NCI-H524 (cell line): ENCODE data around the gene RIMBP2.
A peak's percentile ranks its signal among the peaks of the same experiment; 100 is the strongest.

Source experiments
- DNase-seq, 2 experiments: peaks; one replicate each; lab custom pipeline; 2025; lab: John Stamatoyannopoulos, UW

Gene RIMBP2

GRCh38 chr12:130484221-130484620 lies 231.9 kb downstream of the RIMBP2 start:
- DNase-seq: peak; percentile 71 to 87

- no peak for DNase-seq
Measured at GRCh38 chr12:130483616-130484180, 232.4 kb downstream of the RIMBP2 start.

GRCh38 chr12:130482448-130482847 lies 233.7 kb downstream of the RIMBP2 start:
- DNase-seq: no peak

DNA sequence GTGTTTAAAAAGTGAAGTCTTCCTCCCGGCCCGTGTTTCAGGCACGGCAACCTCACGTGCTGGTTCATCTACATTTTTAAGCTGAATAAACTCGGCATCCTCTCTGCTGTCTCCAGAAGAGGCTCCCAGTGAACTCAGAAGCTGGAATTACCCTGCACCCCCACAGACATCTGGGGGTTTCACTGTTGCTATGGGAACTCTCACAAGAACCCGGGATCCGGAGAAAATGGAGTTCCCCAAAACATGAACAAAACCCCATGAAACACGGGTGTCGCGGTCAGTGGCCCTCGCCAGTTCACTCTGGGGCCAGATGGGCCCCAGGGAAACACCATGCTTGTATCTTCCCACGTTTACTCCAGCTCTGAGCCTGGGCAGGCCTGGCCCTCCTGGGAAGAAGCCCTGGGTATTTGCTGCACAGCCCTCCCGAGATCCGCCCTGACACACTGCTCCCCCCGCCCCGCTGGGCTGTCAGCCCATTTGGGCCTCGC lies 234.7 kb downstream of the RIMBP2 start:
- DNase-seq: no peak

DNA sequence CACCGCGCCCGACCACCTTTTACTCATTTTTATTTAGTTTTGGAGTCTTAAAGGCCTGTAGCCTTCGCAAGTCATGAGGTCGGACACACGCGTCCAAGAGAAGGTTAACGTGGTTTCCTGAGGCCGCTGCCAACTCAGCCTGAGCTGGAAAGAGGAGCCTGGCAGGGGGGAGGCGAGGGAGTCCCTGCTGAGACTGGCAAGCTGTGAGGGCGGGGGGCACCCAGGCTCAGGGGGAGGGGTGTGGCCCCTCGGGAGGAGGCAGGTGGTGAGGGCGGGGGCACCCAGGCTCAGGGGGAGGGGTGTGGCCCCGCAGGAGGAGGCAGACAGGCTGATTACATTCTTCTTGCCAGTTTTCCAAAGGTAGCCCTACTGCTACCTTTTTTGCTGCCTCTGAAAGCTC lies 235.2 kb downstream of the RIMBP2 start:
- DNase-seq: peak; percentile 20 to 68

- no peak for DNase-seq
Measured at GRCh38 chr12:130480231-130480630, 235.9 kb downstream of the RIMBP2 start.

DNA sequence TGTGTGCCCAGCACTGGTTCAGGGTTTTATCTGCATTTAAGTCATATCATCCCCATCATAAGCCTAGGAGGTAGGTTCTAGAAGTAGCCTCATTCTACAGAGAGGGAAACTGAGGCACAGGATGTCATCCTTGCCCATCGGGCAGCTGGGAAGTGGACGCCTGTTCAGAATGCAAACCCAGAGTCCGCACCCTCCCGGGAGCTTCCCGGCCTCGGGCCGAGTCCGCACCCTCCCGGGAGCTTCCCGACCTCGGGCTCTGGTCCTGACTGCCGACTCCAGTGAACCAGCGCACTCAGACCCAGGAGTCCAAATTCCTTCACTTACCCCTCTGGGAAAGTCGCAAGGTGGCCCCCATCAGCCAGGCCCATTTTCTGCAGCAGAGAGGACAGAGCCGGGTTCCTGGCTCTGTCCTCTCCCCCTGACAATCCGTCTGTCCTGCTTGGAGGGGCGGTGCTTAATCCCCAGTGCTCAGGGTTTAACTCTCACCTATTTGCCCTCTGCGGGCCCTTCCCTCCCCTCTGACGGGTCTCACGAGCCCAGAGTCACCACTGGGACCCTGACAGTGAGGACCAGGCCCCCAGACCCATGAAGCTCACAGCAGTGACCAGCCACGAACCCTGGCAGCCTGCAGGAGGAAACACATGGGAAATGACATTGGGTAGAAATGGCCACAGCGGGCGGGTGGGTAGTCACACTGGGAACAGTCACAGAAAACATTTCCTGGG lies 236.5 kb downstream of the RIMBP2 start:
- DNase-seq: no peak

GRCh38 chr12:130478786-130479185 lies 237.3 kb downstream of the RIMBP2 start:
- DNase-seq: no peak

DNA sequence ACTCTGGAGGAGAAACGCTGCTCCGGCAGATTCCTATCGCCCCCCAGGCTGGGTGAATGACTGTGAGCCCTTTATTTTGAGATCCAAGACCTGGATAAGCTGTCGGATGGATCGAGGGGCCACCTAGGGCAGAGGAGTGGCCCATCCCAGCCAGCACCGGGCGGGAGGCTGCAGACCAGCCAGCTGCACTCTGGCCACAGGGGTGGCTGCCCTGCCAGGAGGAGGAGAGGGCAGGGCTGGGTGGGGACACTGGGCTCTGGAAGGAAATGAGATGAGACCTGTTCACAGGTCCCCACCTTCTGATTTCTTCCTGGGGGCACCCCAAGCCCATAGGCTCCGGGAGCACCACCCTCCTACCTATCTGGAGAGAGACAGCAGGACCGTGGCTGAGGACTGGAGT lies 238.4 kb downstream of the RIMBP2 start:
- DNase-seq: no peak

DNA sequence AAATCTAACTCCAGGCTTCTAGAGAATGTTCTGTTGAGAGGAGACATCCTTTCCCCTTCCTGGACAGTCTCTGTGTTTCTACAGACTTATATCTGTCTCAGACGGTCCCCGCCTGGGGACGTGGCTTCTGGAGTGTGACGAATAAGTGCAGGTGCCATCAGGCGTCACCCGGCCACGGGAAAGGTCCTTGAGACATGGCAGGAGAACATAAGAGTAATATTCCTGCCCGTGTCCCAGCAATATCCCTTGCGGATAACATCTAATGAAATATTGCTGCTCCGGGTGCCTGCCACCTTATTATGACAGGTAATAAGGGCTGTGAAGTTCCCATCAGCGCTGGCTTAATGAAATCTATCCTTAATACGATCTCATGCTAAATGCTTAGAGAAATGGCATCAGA lies 238.8 kb downstream of the RIMBP2 start:
- DNase-seq: no peak

- DNase-seq: no peak
Measured at GRCh38 chr12:130476451-130477135, 239.5 kb downstream of the RIMBP2 start.

- no peak for DNase-seq
Measured at GRCh38 chr12:130474599-130475269, 241.4 kb downstream of the RIMBP2 start.

DNA sequence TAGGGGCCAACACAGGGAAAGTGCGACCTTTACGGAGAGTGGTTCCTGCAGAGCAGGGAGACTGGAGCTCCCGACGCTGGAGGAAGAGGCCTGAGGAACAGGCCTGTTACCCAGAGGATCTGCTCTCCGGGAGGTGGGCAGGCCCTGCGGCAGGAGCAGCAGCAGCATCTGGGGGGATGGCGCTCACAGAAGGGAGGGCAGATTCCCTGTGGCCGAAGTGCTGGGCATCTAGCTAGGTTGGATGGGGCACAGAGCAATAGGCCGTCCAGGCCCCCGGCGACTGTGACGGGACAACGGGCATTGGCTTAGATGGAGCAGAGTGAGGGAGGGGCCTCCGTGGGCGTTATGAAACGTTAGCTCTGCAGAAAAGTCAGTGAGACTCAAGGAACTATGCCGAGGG lies 242.8 kb downstream of the RIMBP2 start:
- no peak for DNase-seq

DNA sequence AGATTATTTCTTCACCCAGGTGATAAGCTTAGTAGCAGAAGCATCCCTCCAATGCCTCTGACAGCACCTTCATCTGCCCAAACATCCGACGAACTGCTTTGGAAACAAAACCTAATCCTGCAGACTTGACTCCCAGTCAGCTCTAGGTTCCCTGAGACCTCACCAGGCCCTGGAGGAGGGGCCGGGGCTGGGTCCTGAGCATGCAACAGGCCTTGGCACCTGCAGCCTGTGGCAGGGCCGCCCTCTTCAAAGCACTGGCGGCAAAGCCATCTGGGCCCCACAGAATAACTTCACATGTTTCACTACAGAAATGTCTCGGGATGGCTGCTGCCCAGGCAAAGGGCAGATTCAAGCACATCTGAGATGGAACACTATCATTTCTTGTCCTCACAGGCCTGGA lies 245.1 kb downstream of the RIMBP2 start:
- no peak for DNase-seq

GRCh38 chr12:130469552-130469951 lies 246.5 kb downstream of the RIMBP2 start:
- DNase-seq: no peak

GRCh38 chr12:130468700-130469245 lies 247.3 kb downstream of the RIMBP2 start:
- no peak for DNase-seq

GRCh38 chr12:130468186-130468585 lies 247.9 kb downstream of the RIMBP2 start:
- DNase-seq: no peak

DNA sequence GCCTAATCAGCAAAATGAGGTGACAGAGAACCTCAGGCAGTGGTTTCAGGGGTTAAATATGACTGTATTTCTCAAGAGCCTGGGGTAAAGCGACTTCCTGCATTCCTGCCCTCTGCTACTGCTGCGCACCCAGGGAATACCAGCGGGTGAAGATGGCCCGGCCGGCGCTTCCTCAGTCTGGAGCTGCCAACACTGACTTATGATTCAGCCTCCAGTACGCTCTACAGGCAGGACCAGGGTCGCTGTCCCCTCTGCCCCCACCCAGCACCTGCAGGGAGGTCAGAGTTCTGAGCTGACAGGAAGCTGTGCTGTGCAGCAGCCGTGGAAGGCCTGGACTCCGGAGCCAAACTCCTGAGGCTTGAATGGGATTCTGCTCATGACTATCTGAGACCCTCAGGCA lies 250.5 kb downstream of the RIMBP2 start:
- no peak for DNase-seq

- DNase-seq: no peak
Measured at GRCh38 chr12:130465046-130465445, 251.1 kb downstream of the RIMBP2 start.

DNA sequence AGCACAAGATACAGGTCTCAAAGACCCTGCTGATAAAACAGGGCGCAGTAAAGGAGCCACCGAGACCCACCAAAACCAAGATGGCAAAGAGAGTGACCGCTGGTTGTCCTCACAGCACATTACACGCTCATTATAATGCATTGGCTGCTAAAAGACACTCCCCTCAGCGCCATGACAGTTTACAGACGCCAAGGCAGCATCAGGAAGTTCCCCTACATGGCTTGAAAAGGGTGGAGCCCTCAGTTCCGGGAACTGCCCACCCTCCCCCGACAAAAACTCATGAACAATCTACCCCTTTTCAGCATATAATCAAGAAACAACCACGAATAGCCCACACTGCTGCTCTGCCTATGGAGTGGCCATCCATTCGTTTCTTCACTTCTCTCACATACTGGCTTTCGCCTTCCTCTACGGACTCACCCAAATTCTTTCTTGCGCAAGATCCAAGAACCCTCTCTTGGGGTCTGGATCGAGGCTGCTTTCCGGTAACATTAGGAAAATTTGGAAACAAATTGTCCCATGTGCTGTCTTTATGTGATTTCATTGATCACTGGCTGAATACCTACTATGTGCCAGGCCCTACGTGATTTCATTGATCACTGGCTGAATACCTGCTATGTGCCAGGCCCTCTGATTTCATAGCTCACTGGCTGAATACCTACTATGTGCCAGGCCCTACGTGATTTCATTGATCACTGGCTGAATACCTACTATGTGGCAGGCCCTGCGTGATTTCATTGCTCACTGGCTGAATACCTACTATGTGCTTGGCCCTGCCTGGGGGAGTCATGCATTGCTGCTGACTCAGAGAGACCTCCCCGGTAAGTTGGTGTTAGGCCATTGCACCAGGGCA lies 252.1 kb downstream of the RIMBP2 start:
- no peak for DNase-seq

- DNase-seq: peak; percentile 74 to 86
Measured at GRCh38 chr12:130463275-130463658, 252.8 kb downstream of the RIMBP2 start.
